H9 (cell line): ENCODE measurements around the gene WDR59. TPM values are rescaled to one million over a fixed set of nuclear protein-coding genes. Genes with fewer than 3 reads are reported as not detected.

Experiments
- DNase-seq: peaks from one replicate; pipeline ENCODE4 v3.0.0-alpha.2; 2017
- H2AFZ ChIP-seq: one replicate; pipeline ENCODE4 v1.6.1; 2013; ENCODE audit warnings: mild to moderate bottlenecking, low read length, control low read depth, moderate library complexity
- H2AK5ac ChIP-seq: 2 replicates; pipeline ENCODE4 v1.6.1; 2013; ENCODE audit warnings: low read length, control low read depth, mixed read lengths; ENCODE audit not compliant: insufficient read length
- H2BK120ac ChIP-seq: one replicate; pipeline ENCODE4 v1.6.1; 2013; ENCODE audit warnings: low read depth, mild to moderate bottlenecking, low read length, control low read depth, inconsistent platforms; ENCODE audit not compliant: poor library complexity, severe bottlenecking
- H2BK12ac ChIP-seq: 2 replicates; pipeline ENCODE4 v1.6.1; 2013; ENCODE audit warnings: low read length, control low read depth, mixed read lengths, low read depth; ENCODE audit not compliant: insufficient read length
- H2BK15ac ChIP-seq: 2 replicates; pipeline ENCODE4 v1.6.1; 2013; ENCODE audit warnings: low read depth, low read length, control low read depth
- H2BK20ac ChIP-seq: one replicate; pipeline ENCODE4 v1.6.1; 2013; ENCODE audit warnings: low read depth, mild to moderate bottlenecking, low read length, control low read depth, inconsistent platforms; ENCODE audit not compliant: poor library complexity, severe bottlenecking
- H2BK5ac ChIP-seq: 2 replicates; pipeline ENCODE4 v1.6.1; 2013; ENCODE audit warnings: low read length, control low read depth, mixed read lengths; ENCODE audit not compliant: insufficient read length
- H3K14ac ChIP-seq: 2 replicates; pipeline ENCODE4 v1.6.1; 2013; ENCODE audit warnings: low read length, control low read depth; ENCODE audit not compliant: insufficient read depth
- H3K18ac ChIP-seq: 2 replicates; pipeline ENCODE4 v1.6.1; 2013; ENCODE audit warnings: low read depth, mild to moderate bottlenecking, mixed read lengths, low read length, control low read depth; ENCODE audit not compliant: insufficient read length
- H3K23ac ChIP-seq: 2 replicates; pipeline ENCODE4 v1.6.1; 2013; ENCODE audit warnings: low read length, control low read depth, mixed read lengths, low read depth; ENCODE audit not compliant: insufficient read length
- H3K23me2 ChIP-seq: 2 replicates; pipeline ENCODE4 v1.6.1; 2013; ENCODE audit warnings: low read depth, mild to moderate bottlenecking, mixed read lengths, low read length, control low read depth; ENCODE audit not compliant: insufficient read length, poor library complexity, severe bottlenecking
- H3K27ac ChIP-seq: 2 replicates; pipeline ENCODE4 v1.5.1; 2013; ENCODE audit warnings: low read length, control low read depth, mixed read lengths, low read depth; ENCODE audit not compliant: insufficient read length
- H3K27me3 ChIP-seq: 2 replicates; pipeline ENCODE4 v1.6.1; 2013; ENCODE audit warnings: low read length, control low read depth, inconsistent platforms; ENCODE audit not compliant: insufficient read depth
- H3K4ac ChIP-seq: 2 replicates; pipeline ENCODE4 v1.6.1; 2013; ENCODE audit warnings: low read depth, mild to moderate bottlenecking, control low read depth, inconsistent platforms, low read length, moderate library complexity
- H3K4me1 ChIP-seq: 2 replicates; pipeline ENCODE4 v1.6.1; 2013; ENCODE audit warnings: low read length, control low read depth, inconsistent platforms; ENCODE audit not compliant: insufficient read depth
- H3K4me2 ChIP-seq: 2 replicates; pipeline ENCODE4 v1.6.1; 2013; ENCODE audit warnings: low read length, control low read depth, mixed read lengths; ENCODE audit not compliant: insufficient read length, insufficient read depth
- H3K56ac ChIP-seq: 2 replicates; pipeline ENCODE4 v1.6.1; 2013; ENCODE audit warnings: low read depth, mild to moderate bottlenecking, mixed read lengths, low read length, control low read depth; ENCODE audit not compliant: insufficient read length
- H3K79me1 ChIP-seq: 2 replicates; pipeline ENCODE4 v1.6.1; 2013; ENCODE audit warnings: low read depth, mild to moderate bottlenecking, moderate library complexity, low read length, control low read depth, inconsistent platforms; ENCODE audit not compliant: insufficient read depth, poor library complexity, severe bottlenecking
- H3K79me2 ChIP-seq: 2 replicates; pipeline ENCODE4 v1.6.1; 2013; ENCODE audit warnings: low read length, control low read depth, inconsistent platforms; ENCODE audit not compliant: insufficient read depth
- H3K9ac ChIP-seq: 2 replicates; pipeline ENCODE4 v1.6.1; 2013; ENCODE audit warnings: low read length, control low read depth, mixed read lengths; ENCODE audit not compliant: insufficient read length; ENCODE audit errors: extremely low read depth
- H3K9me3 ChIP-seq: one replicate; pipeline ENCODE4 v1.6.1; 2013; ENCODE audit warnings: low read depth, low read length, inconsistent platforms; ENCODE audit not compliant: control insufficient read depth
- H3T11ph ChIP-seq: one replicate; pipeline ENCODE4 v1.6.1; 2013; ENCODE audit warnings: mild to moderate bottlenecking, low read length, control low read depth, inconsistent platforms
- H4K20me1 ChIP-seq: one replicate; pipeline ENCODE4 v1.6.1; 2013; ENCODE audit not compliant: control insufficient read depth, insufficient read length, insufficient read depth
- H4K5ac ChIP-seq: 2 replicates; pipeline ENCODE4 v1.6.1; 2013; ENCODE audit warnings: low read depth, mild to moderate bottlenecking, mixed read lengths, low read length, control low read depth; ENCODE audit not compliant: insufficient read length
- H4K8ac ChIP-seq: replicated peaks from 2 replicates; pipeline ENCODE4 v1.6.1; 2013; ENCODE audit warnings: low read length, control low read depth, mixed read lengths, low read depth; ENCODE audit not compliant: insufficient read length
- H4K91ac ChIP-seq: 2 replicates; pipeline ENCODE4 v1.6.1; 2013; ENCODE audit warnings: low read depth, mild to moderate bottlenecking, moderate library complexity, mixed read lengths, low read length, control low read depth; ENCODE audit not compliant: insufficient read length
- H3K27ac Mint-ChIP-seq, 3 experiments: 2 replicates in 2 of 3; 3 replicates in 1 of 3; pipeline ENCODE4 v1.8.0; 2020 to 2021; ENCODE audit warnings: mixed read lengths in 3 of 3, mild to moderate bottlenecking in 1 of 3, moderate library complexity in 1 of 3
- H3K27me3 Mint-ChIP-seq: 2 replicates; pipeline ENCODE4 v1.8.0; 2021; ENCODE audit warnings: low read depth, mild to moderate bottlenecking, moderate library complexity, mixed read lengths
- H3K36me3 Mint-ChIP-seq, 3 experiments: 2 replicates in 2 of 3; 3 replicates in 1 of 3; pipeline ENCODE4 v1.8.0; 2020 to 2021; ENCODE audit warnings: low read depth in 3 of 3, mixed read lengths in 3 of 3; ENCODE audit not compliant: insufficient read depth in 1 of 3
- H3K4me1 Mint-ChIP-seq, 2 experiments: 2 replicates each; pipeline ENCODE4 v1.8.0; 2020; ENCODE audit warnings: mixed read lengths in 2 of 2
- H3K4me3 Mint-ChIP-seq, 2 experiments: 2 replicates in 1 of 2; 3 replicates in 1 of 2; pipeline ENCODE4 v1.8.0; 2020 to 2021; ENCODE audit warnings: mild to moderate bottlenecking in 2 of 2, mixed read lengths in 2 of 2, moderate library complexity in 1 of 2
- H3K9me3 Mint-ChIP-seq, 2 experiments: 2 replicates in 1 of 2; 3 replicates in 1 of 2; pipeline ENCODE4 v1.8.0; 2020; ENCODE audit warnings: mild to moderate bottlenecking in 2 of 2, mixed read lengths in 2 of 2, moderate library complexity in 1 of 2
- WGBS: extraction: QIAGEN DNeasy Blood & Tissue Kit; methylation state at CpG from one replicate; pipeline ENCODE4 v1.1.7; 2013; ENCODE audit warnings: missing lambda C conversion rate, low lambda C conversion rate, mixed read lengths; ENCODE audit not compliant: insufficient read length; ENCODE audit errors: extremely low coverage; 5-methylcytosine and 5-hydroxymethylcytosine counted together
- total RNA-seq: library from RNA; stranded (reverse); gene quantifications from 2 replicates; pipeline ENCODE4 v1.2.1, GENCODE V29; 2021
- TF ChIP-seq, protein P1 (sequence below): fragments of 200-600 bp; sonication (generic); conservative IDR thresholded peaks from 3 replicates; pipeline ENCODE4 v1.8.0; 2021; ENCODE audit warnings: antibody characterized with exemption, mild to moderate bottlenecking

Gene WDR59
- total RNA-seq, 1 experiment from 2014 or later, result 97.5 TPM

DNA sequence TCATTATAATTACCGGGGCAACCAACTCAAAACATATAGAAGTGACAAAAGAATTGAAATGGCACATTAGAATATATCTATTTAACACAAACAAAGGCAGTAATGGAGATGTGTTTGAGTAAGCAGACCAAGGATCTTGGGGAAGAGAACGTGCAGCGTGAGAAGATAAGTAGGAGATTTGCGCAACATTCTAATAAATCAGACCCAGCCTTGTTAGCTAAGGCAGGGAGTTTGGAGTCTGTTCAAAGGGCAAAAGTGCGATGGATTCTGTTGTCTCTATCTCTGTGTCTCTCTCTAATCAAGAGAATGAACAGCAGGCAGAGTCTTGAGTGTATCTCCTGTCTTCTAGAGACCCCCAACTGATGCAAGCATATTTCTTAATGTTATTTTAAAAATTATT, 155.3 kb downstream of the WDR59 start:
- H3K27me3 Mint-ChIP-seq, result peaks cover 2% of the 10 kb centered on the region
- H3K56ac ChIP-seq, result no peak overlapping the region
- no peak overlapping the region for H3K9ac ChIP-seq
- no peak overlapping the region for H2BK12ac ChIP-seq
- no peak overlapping the region for H3K23ac ChIP-seq
- no peaks in the 10 kb centered on the region for H3K27me3 ChIP-seq
- no CpG with 5 or more reads among the region's 5 CpGs for WGBS
- H2BK5ac ChIP-seq, result no peak overlapping the region
- no peak overlapping the region for H4K8ac ChIP-seq
- H4K91ac ChIP-seq, result no peak overlapping the region
- no peak overlapping the region for H3K4ac ChIP-seq
- H3K23me2 ChIP-seq, result no peaks in the 10 kb centered on the region
- no peaks in the 10 kb centered on the region for H3K9me3 ChIP-seq
- no peak for DNase-seq
- H3K79me1 ChIP-seq, result no peaks in the 10 kb centered on the region
- H2BK120ac ChIP-seq, result no peak overlapping the region
- TF ChIP-seq, protein P1, sequence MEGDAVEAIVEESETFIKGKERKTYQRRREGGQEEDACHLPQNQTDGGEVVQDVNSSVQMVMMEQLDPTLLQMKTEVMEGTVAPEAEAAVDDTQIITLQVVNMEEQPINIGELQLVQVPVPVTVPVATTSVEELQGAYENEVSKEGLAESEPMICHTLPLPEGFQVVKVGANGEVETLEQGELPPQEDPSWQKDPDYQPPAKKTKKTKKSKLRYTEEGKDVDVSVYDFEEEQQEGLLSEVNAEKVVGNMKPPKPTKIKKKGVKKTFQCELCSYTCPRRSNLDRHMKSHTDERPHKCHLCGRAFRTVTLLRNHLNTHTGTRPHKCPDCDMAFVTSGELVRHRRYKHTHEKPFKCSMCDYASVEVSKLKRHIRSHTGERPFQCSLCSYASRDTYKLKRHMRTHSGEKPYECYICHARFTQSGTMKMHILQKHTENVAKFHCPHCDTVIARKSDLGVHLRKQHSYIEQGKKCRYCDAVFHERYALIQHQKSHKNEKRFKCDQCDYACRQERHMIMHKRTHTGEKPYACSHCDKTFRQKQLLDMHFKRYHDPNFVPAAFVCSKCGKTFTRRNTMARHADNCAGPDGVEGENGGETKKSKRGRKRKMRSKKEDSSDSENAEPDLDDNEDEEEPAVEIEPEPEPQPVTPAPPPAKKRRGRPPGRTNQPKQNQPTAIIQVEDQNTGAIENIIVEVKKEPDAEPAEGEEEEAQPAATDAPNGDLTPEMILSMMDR, result no peak
- H3K18ac ChIP-seq, result no peak overlapping the region
- peaks cover 4 to 6% of the 10 kb centered on the region in 2 experiments; a peak in 2 of 5 replicates for H3K9me3 Mint-ChIP-seq
- no peak overlapping the region for H2BK20ac ChIP-seq
- no peak overlapping the region for H3K4me2 ChIP-seq
- peaks cover 4% of the 10 kb centered on the region for H3K4me1 ChIP-seq
- H3K27ac ChIP-seq, result no peak overlapping the region
- H3K4me3 Mint-ChIP-seq, result no peak overlapping the region
- H2AFZ ChIP-seq, result no peak overlapping the region
- no peak overlapping the region for H2AK5ac ChIP-seq
- H3K4me1 Mint-ChIP-seq, result peaks cover 11 to 15% of the 10 kb centered on the region in 2 experiments
- H2BK15ac ChIP-seq, result no peak overlapping the region
- H4K20me1 ChIP-seq, result no peaks in the 10 kb centered on the region
- H4K5ac ChIP-seq, result no peak overlapping the region
- H3K79me2 ChIP-seq, result no peaks in the 10 kb centered on the region
- no peak overlapping the region for H3K14ac ChIP-seq
- H3K36me3 Mint-ChIP-seq, result 0 out of 7 replicates have a peak, but pooled peaks cover 0 to 8% (median 0%) of the 10 kb centered on the region in 3 experiments
- H3K27ac Mint-ChIP-seq, result no peak overlapping the region
- H3T11ph ChIP-seq, result no peak overlapping the region
